Gastrocnemius medialis (tissue), 4 donors: ENCODE results near the gene ANKRD33B. TPM values are rescaled to one million over a fixed set of nuclear protein-coding genes. Genes with fewer than 3 reads are reported as not detected.

Experiments
- ATAC-seq, 2 donors: fragments of 150-250 bp; one replicate each; pipeline ENCODE4 v1.9.1; 2016
- DNase-seq, 2 donors: peaks; one replicate each; pipeline ENCODE4 v3.0.0-alpha.2; 2019
- H3K27ac ChIP-seq, 4 donors: fragments of 200-600 bp; sonication (generic); 1 replicate in 1 of 4; 2 replicates in 3 of 4; pipeline ENCODE4 v1.5.1; 2016 to 2018; ENCODE audit warnings: mild to moderate bottlenecking in 2 of 4, moderate library complexity in 1 of 4
- H3K27me3 ChIP-seq, 3 donors: fragments of 200-600 bp; sonication (generic) in 2 of 3; 1 replicate in 1 of 3; 2 replicates in 2 of 3; pipeline versions ENCODE4 v1.5.1 to v1.6.0; 2016 to 2019; ENCODE audit warnings: mild to moderate bottlenecking in 1 of 3, moderate library complexity in 1 of 3
- H3K36me3 ChIP-seq, 2 donors: fragments of 200-600 bp; sonication (generic) in 1 of 2; one replicate each; pipeline ENCODE4 v1.5.1; 2017 to 2018
- H3K4me1 ChIP-seq, 2 donors: fragments of 200-600 bp; sonication (generic) in 1 of 2; one replicate each; pipeline ENCODE4 v1.5.1; 2016 to 2017; ENCODE audit warnings: mild to moderate bottlenecking in 2 of 2
- H3K4me3 ChIP-seq, 4 donors: fragments of 200-600 bp; sonication (generic) in 3 of 4; 1 replicate in 1 of 4; 2 replicates in 3 of 4; pipeline ENCODE4 v1.5.1; 2016 to 2019; ENCODE audit warnings: mild to moderate bottlenecking in 2 of 4
- H3K9me3 ChIP-seq, 3 donors: fragments of 200-600 bp; sonication (generic) in 2 of 3; 1 replicate in 1 of 3; 2 replicates in 2 of 3; pipeline ENCODE4 v1.5.1; 2016 to 2019
- CTCF ChIP-seq, 5 experiments: fragments of 450-650 bp in 3 of 5; fragments of 200-600 bp in 2 of 5; sonication (generic) in 2 of 5; IDR thresholded peaks in 4 of 5; conservative IDR thresholded peaks in 1 of 5; 1 replicate in 4 of 5; 2 replicates in 1 of 5; pipeline ENCODE4 v1.5.1; 2016 to 2019; ENCODE audit warnings: antibody characterized with exemption in 5 of 5, mild to moderate bottlenecking in 3 of 5, moderate library complexity in 3 of 5
- POLR2A ChIP-seq, 2 donors: fragments of 450-650 bp; IDR thresholded peaks; one replicate each; pipeline ENCODE4 v1.6.1; 2017; ENCODE audit warnings: antibody characterized with exemption in 2 of 2, mild to moderate bottlenecking in 2 of 2, moderate library complexity in 2 of 2
- in situ Hi-C, 4 donors: fragments of 200-750 bp; cut with MboI; loops; one replicate each; pipeline versions ENCODE4 v1.15.0 to v1.8.0; 2017; ENCODE audit warnings: low sequenced_read_pairs in 4 of 4
- intact Hi-C: fragments of 100-400 bp; cut with DNase I; formaldehyde crosslinking; loops from one replicate; pipeline ENCODE4 v1.15.1; 2023; ENCODE audit warnings: low total_unique reads
- total RNA-seq, 4 donors: library from RNA; depleted of rRNA; stranded (reverse); fragments of >200 nt; gene quantifications; one replicate each; pipeline versions ENCODE4 v1.1.0 to v1.2.3, GENCODE V29; 2016

The ANKRD33B gene
- total RNA-seq, 4 donors from 2014 or later = 2.2 to 38.9 (median 15.1) TPM

DNA sequence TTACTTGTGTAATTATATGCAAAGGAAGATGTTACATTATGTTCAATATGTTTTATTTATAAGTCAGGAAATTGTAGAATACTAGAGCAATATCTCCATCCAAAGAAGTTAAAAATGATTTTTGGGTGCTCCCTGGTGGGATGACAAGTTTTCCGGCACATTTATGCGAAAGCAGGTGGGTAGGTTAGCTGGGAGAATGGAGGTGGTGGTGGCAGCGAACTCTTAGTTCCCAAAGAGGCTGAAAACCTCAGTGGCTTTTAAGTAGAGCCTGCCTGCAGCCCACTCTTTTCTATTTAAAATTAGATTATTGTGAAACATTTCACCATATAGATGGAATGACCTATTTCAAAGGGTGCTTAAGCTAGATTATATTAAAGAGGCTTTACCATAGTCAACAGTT lies 51.8 kb downstream of the ANKRD33B start:
- no peaks in the 10 kb centered on the region for H3K4me1 ChIP-seq
- ATAC-seq (no peak), DNase-seq (no peak)
- no peak overlapping the region for H3K27ac ChIP-seq
- H3K4me3 ChIP-seq = no peak overlapping the region
- no peak for TF ChIP-seq POLR2A (IDR thresholded peaks at IDR 0.05)
- TF ChIP-seq CTCF (IDR thresholded peaks at IDR 0.05 in 4 of 5, conservative IDR thresholded peaks at IDR 0.05 in 1 of 5) = no peak
- H3K9me3 ChIP-seq = no peaks in the 10 kb centered on the region
- intact Hi-C loops (no loop called here), in situ Hi-C loops (loop anchor here in 1 of 4 donors (25.0 kb wide), 1 partner anchor 328 kb away; no protein-coding TSS in a partner anchor)
- H3K27me3 ChIP-seq = no peaks in the 10 kb centered on the region
- H3K36me3 ChIP-seq = no peaks in the 10 kb centered on the region

GRCh38 chr5:10617103-10617502 lies 53.2 kb downstream of the ANKRD33B start:
- DNase-seq (no peak), ATAC-seq (no peak)
- H3K9me3 ChIP-seq = no peaks in the 10 kb centered on the region
- no peak overlapping the region for H3K4me3 ChIP-seq
- no peaks in the 10 kb centered on the region for H3K36me3 ChIP-seq
- no peak for TF ChIP-seq POLR2A (IDR thresholded peaks at IDR 0.05)
- TF ChIP-seq CTCF (IDR thresholded peaks at IDR 0.05 in 4 of 5, conservative IDR thresholded peaks at IDR 0.05 in 1 of 5) = no peak
- in situ Hi-C loops (loop anchor here in 1 of 4 donors (25.0 kb wide), 1 partner anchor 330 kb away; no protein-coding TSS in a partner anchor), intact Hi-C loops (no loop called here)
- no peak overlapping the region for H3K27ac ChIP-seq
- H3K27me3 ChIP-seq = no peaks in the 10 kb centered on the region
- no peaks in the 10 kb centered on the region for H3K4me1 ChIP-seq

DNA sequence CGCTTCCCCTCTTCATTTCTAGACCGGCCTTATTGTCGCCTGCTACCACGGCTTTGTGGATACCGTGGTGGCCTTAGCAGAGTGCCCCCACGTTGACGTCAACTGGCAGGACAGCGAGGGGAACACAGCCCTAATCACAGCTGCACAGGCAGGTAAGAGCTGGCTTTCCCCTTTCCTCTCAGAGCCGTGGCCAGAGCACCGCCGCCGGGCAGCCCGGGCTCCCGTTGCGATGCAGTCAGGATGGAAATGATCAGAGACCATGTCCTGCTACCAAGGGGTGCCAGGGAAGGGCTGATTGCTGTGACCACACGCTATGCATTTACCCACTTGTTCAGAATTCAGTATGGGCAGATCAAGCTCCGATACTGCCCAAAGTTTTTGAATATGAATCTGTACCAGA lies 54.4 kb downstream of the ANKRD33B start:
- Histone ChIP-seq H3K27ac (no peak overlapping the region), H3K36me3 (no peaks in the 10 kb centered on the region), H3K27me3 (no peaks in the 10 kb centered on the region), H3K4me3 (no peak overlapping the region), H3K9me3 (no peaks in the 10 kb centered on the region), H3K4me1 (no peaks in the 10 kb centered on the region)
- ATAC-seq (no peak), DNase-seq (no peak)
- in situ Hi-C loops (loop anchor here in 1 of 4 donors (25.0 kb wide), 1 partner anchor 331 kb away; no protein-coding TSS in a partner anchor), intact Hi-C loops (no loop called here)
- no peak for TF ChIP-seq CTCF (IDR thresholded peaks at IDR 0.05 in 4 of 5, conservative IDR thresholded peaks at IDR 0.05 in 1 of 5)
- no peak for TF ChIP-seq POLR2A (IDR thresholded peaks at IDR 0.05)

DNA sequence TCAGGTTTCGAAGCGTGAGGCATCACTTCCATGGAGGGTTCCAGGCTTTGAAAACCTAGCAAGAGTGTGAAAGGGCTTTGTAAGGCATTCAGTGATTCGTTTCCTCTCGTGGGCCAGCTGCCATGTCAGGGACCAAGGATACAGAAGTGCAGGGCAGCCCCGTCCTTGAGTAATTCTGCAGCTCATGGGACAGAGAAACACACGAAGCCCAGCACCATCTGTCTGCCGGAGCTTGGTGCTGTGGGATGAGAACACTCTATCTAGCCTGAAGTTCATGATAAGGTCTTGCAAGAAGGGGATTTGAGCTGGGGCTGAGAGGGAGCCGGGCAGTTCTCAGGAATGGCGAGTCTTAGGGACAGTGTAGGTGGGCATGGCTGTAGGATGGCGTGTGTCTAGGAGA lies 55.8 kb downstream of the ANKRD33B start:
- Histone ChIP-seq H3K4me1 (no peaks in the 10 kb centered on the region), H3K9me3 (no peaks in the 10 kb centered on the region), H3K27me3 (no peaks in the 10 kb centered on the region), H3K36me3 (no peaks in the 10 kb centered on the region), H3K27ac (no peak overlapping the region), H3K4me3 (no peak overlapping the region)
- no peak for TF ChIP-seq POLR2A (IDR thresholded peaks at IDR 0.05)
- TF ChIP-seq CTCF (IDR thresholded peaks at IDR 0.05 in 4 of 5, conservative IDR thresholded peaks at IDR 0.05 in 1 of 5) = no peak
- in situ Hi-C loops (loop anchor here in 1 of 4 donors (10.0 to 25.0 kb wide), 2 partner anchors 165 to 332 kb away; no protein-coding TSS in a partner anchor), intact Hi-C loops (no loop called here)
- ATAC-seq = no peak
- no peak for DNase-seq

GRCh38 chr5:10620346-10620745 lies 56.5 kb downstream of the ANKRD33B start:
- Histone ChIP-seq H3K27me3 (no peaks in the 10 kb centered on the region), H3K27ac (no peak overlapping the region), H3K4me3 (no peak overlapping the region), H3K9me3 (no peaks in the 10 kb centered on the region), H3K4me1 (no peaks in the 10 kb centered on the region), H3K36me3 (no peaks in the 10 kb centered on the region)
- DNase-seq (no peak), ATAC-seq (no peak)
- TF ChIP-seq CTCF (IDR thresholded peaks at IDR 0.05 in 4 of 5, conservative IDR thresholded peaks at IDR 0.05 in 1 of 5) = no peak
- TF ChIP-seq POLR2A (IDR thresholded peaks at IDR 0.05) = no peak
- intact Hi-C loops (no loop called here), in situ Hi-C loops (loop anchor here in 1 of 4 donors (10.0 to 25.0 kb wide), 2 partner anchors 166 to 333 kb away; no protein-coding TSS in a partner anchor)
